GM18868 (cell line): ENCODE measurements around the gene SOD1.
"Not testable (repeated sequence)": the region's sequence is repeated elsewhere in the genome, so short reads cannot be mapped to it uniquely, and the experiment has no call there.

Source experiments
- ATAC-seq: cut with Tn5 transposase; IDR thresholded peaks from one replicate; pipeline ENCODE4 v1.9.1; 2021; ENCODE audit warnings: mild to moderate bottlenecking, moderate library complexity; ENCODE audit not compliant: unreplicated experiment

Gene SOD1

DNA sequence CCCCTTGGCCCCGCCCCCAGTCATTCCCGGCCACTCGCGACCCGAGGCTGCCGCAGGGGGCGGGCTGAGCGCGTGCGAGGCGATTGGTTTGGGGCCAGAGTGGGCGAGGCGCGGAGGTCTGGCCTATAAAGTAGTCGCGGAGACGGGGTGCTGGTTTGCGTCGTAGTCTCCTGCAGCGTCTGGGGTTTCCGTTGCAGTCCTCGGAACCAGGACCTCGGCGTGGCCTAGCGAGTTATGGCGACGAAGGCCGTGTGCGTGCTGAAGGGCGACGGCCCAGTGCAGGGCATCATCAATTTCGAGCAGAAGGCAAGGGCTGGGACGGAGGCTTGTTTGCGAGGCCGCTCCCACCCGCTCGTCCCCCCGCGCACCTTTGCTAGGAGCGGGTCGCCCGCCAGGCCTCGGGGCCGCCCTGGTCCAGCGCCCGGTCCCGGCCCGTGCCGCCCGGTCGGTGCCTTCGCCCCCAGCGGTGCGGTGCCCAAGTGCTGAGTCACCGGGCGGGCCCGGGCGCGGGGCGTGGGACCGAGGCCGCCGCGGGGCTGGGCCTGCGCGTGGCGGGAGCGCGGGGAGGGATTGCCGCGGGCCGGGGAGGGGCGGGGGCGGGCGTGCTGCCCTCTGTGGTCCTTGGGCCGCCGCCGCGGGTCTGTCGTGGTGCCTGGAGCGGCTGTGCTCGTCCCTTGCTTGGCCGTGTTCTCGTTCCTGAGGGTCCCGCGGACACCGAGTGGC is at the start of gene SOD1:
TSS of gene SOD1 (plus strand) at position 158 of the 723 bp plus-strand sequence. CDS start at position 235, 77 bp downstream.
- peak; percentile 96 for ATAC-seq

GRCh38 chr21:31611445-31611844 is 48.0 kb upstream of the SOD1 start:
- ATAC-seq: no peak

DNA sequence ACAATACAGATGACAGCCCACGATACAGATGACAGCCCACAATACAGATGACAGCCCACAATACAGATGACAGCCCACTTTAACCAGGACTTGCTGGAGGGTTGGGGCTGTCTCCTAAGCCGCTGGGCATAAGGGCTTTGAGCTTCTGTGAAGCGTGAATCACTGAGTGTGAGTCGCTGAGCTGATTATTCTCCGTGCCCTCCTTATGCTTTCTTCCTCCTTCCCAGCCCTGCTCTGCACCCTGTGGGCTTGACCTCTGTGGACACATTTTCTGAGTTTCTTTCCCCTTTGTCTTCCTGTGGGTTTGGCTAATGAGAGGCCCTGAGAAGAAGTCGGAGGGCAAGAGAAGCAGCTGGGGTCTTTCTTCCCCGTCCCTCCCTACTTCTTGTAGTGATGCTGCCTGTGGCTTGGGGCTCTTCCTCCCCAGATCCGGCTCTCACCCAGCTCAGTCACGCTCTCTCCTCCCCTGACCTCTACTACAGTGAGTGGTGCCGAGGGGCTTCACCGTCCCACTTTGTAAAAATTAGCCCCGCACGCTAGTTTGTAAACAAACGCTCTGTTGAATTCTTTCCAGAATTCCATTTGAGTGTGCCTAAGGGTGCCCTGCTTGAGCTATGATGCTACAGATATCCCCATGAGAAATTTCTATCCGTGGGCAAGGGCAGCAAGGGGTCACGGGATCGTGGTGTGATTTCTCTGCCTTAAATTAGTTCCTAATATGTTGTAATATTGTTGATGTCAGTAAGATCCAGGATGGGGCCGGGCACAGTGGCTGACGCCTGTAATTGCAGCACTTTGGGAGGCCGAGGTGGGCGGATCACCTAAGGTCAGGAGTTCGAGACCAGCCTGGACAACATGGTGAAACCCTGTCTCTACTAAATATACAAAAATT is 46.4 kb upstream of the SOD1 start:
- no peak for ATAC-seq

DNA sequence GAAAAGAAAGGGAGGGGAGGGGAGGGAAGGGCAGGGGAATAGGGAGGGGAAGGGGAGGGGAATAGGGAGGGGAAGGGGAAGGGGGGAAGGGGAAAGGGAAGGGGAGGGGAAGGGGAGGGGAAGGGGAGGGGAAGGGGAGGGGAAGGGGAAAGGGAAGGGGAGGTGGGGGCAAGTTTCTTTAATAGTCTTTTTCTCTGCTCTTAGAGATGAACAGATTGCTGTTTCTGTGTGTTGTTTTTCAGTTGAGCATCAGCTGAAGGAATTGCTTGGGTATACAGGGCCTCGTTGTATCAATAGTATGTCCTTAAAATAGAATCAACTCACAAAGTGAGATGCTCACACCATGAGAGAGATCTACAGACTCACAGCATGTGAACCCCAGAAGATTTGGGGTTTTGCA is 44.8 kb upstream of the SOD1 start:
- ATAC-seq: no peak

- no peak for ATAC-seq
Observed at GRCh38 chr21:31616216-31616615, 43.3 kb upstream of the SOD1 start.

- ATAC-seq: no peak
Observed at GRCh38 chr21:31618696-31619430, 40.6 kb upstream of the SOD1 start.

GRCh38 chr21:31622397-31622796 is 37.1 kb upstream of the SOD1 start:
- no peak for ATAC-seq

DNA sequence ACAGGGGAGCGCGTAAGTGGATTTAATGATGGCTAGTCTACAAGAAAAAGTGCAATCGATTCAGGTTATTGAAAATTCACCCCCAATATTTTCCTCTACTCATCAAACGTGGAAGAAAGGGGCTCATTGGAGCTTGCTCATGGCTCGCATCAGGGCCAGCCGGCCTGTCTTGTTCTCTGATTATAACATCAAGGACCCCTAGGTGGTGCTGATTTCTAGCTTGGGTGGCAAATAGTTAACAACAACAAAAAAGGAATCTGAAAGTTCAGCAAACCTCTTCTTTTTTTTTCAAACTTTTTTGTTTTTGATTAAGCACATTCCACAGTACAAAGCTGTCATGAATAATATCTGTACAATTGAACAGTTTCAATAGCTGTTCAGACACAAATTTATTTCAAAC is 35.8 kb upstream of the SOD1 start:
- peak; percentile 70 for ATAC-seq

DNA sequence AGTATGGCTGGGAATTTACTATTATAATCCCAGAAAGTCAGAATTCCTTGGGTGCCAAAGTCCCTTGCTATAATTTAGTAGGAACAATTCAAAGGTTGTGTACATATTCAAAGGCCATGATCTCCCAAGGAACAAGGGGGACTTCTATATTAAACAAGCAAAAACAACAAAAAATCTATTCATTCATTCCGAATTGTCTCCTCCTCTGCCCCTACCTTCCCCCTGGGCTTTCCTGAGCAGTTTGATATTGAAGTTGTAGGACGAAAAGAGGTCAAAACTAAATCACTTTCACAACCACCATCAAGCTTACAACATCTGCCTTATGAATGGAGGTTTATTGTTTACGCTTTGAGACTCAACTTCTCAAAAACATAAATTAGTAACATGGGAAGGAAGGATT is 35.3 kb upstream of the SOD1 start:
- no peak for ATAC-seq

GRCh38 chr21:31624961-31625491 is 34.5 kb upstream of the SOD1 start:
- ATAC-seq: no peak

DNA sequence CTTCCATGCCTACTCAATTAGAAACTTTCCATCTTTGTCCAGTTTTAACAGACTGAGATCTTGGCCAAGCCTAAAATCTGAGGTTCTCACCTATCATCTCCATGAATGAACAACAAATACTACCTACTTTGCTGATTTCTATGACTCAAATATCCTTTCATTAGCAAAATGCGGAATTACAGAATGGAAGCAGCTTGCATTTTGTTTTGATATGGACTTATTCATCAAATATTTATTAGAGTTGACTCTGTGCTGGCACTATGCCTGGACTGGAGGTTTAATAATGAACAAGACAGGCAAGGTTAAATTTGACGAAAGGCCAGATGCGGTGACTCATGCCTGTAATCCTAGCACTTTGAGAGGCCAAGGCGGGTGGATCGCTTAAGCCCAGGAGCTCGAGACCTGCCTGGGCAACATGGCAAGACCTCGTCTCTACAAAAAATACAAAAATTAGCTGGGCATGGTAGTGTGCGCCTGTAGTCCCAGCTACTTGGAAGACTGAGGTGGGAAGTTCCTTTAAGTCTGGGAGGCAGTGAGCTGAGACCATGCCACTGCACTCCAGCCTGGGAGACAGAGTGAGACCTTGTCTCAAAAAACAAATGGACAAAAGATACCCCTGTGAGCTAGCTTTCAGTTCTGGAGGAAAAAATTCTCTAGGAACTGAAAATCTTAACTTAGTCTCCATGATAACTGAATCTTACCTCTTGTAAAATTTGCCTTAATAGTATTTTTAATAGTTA is 29.4 kb upstream of the SOD1 start:
- no peak for ATAC-seq

DNA sequence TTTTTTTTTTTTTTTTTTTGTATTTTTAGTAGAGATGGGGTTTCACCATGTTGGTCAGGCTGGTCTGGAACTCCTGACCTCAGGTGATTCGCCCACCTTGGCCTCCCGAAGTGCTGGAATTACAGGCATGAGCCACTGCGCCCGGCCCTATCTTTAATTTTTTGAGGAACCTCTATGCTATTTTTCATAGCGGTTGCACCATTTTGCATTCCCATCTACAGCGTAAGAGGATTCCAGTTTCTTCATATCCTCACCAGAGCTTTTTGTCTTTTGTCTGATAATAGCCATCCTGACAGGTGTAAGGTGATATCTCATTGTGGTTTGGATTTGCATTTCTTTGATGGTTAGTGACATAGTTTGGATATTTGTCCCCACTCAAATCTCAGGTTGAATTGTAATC is 27.6 kb upstream of the SOD1 start:
- ATAC-seq: not testable (repeated sequence)

DNA sequence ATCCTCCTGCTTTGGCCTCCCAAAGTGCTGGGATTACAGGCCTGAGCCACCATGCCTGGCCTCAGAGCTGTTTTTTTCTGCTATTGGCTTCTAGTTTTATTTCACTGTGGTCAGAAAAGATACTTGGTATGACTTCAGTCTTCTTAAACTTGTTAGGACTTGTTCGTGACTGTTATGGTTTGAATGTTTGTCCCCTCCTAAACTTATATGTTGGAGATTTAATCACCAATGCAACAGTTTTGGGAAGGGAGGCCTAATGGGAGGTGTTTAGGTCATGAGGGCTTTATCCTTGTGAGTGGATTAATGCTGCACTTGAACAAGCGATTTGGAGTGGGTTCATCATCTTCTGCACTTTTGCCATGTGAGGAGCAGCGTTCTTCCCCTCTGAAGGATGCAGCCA is 24.5 kb upstream of the SOD1 start:
- ATAC-seq: no peak

DNA sequence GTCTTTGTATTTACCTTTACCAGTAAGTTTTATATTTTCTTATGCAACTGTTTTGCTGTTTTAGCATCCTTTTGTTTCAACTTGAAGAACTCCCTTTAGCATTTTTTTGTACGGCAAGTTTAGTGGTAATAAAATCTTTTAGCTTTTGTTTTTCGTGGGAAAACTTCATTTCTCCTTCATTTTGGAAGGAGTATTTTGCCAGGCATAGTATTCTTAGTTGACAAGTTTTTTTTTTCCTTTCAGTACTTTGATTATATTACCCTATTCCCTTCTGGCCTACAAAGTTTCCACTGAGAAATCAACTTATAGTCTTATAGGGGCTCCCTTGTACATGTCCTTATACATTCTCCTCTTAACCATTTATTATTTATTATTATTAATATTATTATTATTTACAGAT is 22.6 kb upstream of the SOD1 start:
- ATAC-seq: no peak

- no peak for ATAC-seq
Observed at GRCh38 chr21:31641416-31641922, 18.0 kb upstream of the SOD1 start.

DNA sequence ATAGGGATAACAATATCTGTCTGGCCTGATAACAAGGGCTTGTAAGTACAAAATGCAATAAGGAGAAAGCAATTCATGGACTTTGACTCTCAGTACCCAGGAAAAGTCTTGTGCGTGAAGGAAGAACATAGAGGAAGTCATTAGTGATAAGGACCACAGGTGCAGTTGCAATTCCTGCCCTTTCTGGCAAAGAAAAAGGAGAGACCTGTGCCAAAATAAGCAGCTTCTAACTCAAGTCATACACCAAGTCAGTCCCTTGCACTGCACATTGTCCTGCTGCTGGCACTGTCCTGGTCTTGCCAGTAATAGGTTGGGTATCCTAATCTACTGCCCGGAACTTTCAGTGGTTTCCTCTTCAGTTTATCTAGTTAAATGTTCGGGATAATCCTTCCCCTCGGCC is 14.8 kb upstream of the SOD1 start:
- no peak for ATAC-seq

DNA sequence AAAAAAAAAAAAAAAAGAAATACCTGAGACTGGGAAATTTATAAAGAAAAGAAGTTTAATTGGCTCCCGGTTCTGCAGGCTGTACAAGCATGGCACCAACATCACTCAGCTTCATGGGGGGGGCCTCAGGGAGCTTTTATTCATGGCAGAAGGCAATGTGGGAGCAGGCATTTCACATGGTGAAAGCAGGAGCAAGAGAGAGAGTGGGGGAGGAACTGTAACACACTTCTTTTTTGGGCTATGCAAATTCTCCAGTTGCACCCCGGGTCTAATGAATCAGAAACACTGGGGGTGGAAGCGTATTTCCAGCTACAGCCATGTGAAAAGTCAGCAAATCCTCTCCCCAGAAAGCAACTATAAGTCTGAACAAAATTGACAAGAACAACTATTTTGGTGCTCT is 11.8 kb upstream of the SOD1 start:
- ATAC-seq: peak; percentile 70

DNA sequence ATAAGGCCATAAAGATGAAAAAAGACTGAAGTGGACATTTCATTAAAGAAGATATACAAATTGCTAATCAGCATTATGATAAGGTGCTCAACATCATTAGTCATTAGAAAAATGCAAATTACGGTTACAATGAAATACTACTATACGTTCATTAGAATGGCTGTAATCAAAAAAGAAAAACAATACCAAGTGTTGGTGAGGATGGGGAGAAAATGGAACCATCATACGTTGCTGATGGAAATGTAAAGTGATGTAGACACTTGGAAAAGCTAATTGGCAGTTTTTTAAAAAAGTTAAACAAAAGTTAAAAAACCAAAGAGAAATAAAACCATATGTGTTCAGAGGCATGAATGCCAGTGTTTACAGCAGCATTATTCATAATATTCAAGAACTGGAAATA is 8.6 kb upstream of the SOD1 start:
- no peak for ATAC-seq

DNA sequence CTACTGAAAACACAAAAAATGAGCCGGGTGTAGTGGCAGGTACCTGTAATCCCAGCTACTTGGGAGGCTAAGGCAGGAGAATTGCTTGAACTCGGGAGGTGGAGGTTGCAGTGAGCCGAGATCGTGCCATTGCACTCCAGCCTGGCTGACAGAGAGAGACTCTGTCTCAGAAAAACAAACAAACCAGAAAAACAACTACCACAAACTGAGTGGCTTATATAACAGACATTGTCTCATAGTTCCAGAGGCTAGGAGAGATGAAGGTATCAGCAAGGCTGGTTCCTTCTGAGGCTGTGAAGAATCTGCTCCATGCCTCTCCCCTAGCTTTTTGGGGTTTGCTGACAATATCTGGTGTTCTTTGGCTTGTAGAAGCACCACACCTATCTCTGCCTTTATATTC is 8.0 kb upstream of the SOD1 start:
- not testable (repeated sequence) for ATAC-seq

DNA sequence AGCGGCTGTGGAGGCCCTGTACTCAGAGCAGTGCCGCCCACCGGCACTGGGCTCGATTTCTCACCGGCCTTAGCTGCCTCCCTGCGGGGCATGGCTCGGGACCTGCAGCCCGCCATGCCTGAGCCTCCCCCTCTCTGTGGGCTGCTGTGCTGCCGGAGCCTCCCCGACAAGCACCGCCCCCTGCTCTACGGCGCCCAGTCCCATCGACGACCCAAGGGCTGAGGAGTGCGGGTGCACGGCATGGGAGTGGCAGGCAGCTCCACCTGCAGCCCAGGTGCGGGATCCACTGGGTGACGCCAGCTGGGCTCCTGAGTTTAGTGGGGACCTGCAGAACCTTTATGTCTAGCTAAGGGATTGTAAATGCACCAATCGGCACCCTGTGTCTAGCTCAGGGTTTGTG is 5.2 kb upstream of the SOD1 start:
- ATAC-seq: no peak
